Vein endothelial cell (primary cell): ENCODE measurements around the gene APOO. TPM values are rescaled to one million over a fixed set of nuclear protein-coding genes. Genes with fewer than 3 reads are reported as not detected.

ENCODE experiments used
- total RNA-seq: library from RNA; depleted of rRNA; stranded (reverse); fragments of >200 nt; gene quantifications from 2 replicates; pipeline ENCODE4 v1.2.3, GENCODE V29; 2012

APOO gene
- 8.4 and 8.5 TPM in 2 replicates for total RNA-seq

DNA sequence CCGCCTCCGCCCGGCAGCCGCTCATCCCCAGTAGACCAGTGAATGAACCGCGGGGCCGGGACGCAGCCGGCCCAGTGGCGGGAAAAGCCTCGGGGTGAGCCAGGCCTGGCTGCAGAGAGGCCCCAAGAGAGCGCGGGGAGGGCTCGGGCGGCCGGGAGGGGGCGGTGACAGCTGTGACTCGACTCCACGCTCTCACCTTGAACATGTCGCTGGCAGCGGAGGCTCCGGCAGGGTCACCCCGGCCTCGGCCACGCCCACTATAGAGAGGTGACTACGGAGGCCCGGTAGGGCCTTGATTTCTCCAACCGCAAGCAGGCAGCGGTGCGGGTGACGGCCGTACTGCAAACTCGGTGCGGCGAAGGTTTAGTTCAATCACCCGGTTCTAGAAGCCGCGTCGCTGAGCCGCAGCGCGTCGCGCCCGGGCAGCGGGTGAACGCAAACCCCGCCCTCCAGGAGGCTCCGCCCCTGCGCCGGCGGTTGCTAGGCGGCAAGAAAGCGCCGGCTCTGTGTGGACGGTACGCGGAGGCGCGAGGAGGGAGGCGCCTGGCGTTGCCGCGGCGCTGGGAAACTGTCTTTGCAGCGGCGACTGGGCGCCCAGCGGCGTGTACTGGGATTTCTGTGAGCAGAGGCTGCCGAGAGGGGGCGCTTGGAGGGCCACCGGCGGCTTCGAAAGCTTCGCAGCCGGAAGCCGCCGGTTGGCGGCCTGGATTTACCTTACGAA is at the start of gene APOO, which contains the start of gene CXorf58:
Gene APOO, minus strand, starts transcription at position 441 of the 721 bp plus-strand sequence. Its CDS starts 236 bp downstream, at position 205.
Gene CXorf58, plus strand, starts transcription at position 509 of the 721 bp plus-strand sequence. CDS start 2,297 bp downstream, outside the sequence.

Other genes starting within 250 kb of the APOO start
- 209 and 211 TPM in 2 replicates for gene PRDX4, start 240.4 kb downstream of the APOO start, total RNA-seq
- gene ACOT9, start 164.7 kb downstream of the APOO start, total RNA-seq: 86.2 and 121 TPM in 2 replicates
- gene SAT1, start 124.8 kb downstream of the APOO start, total RNA-seq: 389 and 526 TPM in 2 replicates
- gene CXorf58, start 68 bp upstream of the APOO start, total RNA-seq: 0.10 TPM in 1 of 2 replicates, not detected in the other
- gene KLHL15, start 119.2 kb upstream of the APOO start, total RNA-seq: 5.9 and 7.9 TPM in 2 replicates
- 285 and 394 TPM in 2 replicates for gene EIF2S3, start 147.0 kb upstream of the APOO start, total RNA-seq
- 34.9 and 43.4 TPM in 2 replicates for gene ZFX, start 241.8 kb upstream of the APOO start, total RNA-seq